Activated CD4-positive, alpha-beta T cell treated with anti-CD3 and anti-CD28 coated beads, Interleukin-2, amount 10 ng/mL, durations not matched to agents 24 days and 14 days (primary cell): ENCODE results near the gene RAB8B. TPM values are rescaled to one million over a fixed set of nuclear protein-coding genes. Genes with fewer than 3 reads are reported as not detected.

Experiments
- DNase-seq: peaks from one replicate; pipeline ENCODE4 v3.0.0; 2022
- H3K27ac Mint-ChIP-seq: one replicate; pipeline ENCODE4 v1.8.0; 2022; ENCODE audit warnings: mild to moderate bottlenecking, mixed read lengths
- H3K27me3 Mint-ChIP-seq: one replicate; pipeline ENCODE4 v1.8.0; 2022; ENCODE audit warnings: mixed read lengths
- H3K36me3 Mint-ChIP-seq: one replicate; pipeline ENCODE4 v1.8.0; 2022; ENCODE audit warnings: low read depth, mild to moderate bottlenecking, mixed read lengths
- H3K4me1 Mint-ChIP-seq: one replicate; pipeline ENCODE4 v1.8.0; 2021; ENCODE audit warnings: mixed read lengths
- H3K4me3 Mint-ChIP-seq: one replicate; pipeline ENCODE4 v1.8.0; 2022; ENCODE audit warnings: mild to moderate bottlenecking, moderate library complexity, mixed read lengths
- H3K9me3 Mint-ChIP-seq: one replicate; pipeline ENCODE4 v1.8.0; 2021; ENCODE audit warnings: mixed read lengths
- intact Hi-C: fragments of 100-400 bp; cut with micrococcal nuclease; formaldehyde crosslinking; loops from one replicate; pipeline ENCODE4 v1.15.1; 2023
- total RNA-seq: library from RNA; stranded (reverse); gene quantifications from 2 replicates; pipeline ENCODE4 v1.2.3, GENCODE V29; 2022

Gene RAB8B
- total RNA-seq, 1 donor from 2014 or later = 186 TPM

- H3K27ac Mint-ChIP-seq = no peak overlapping the region
- H3K9me3 Mint-ChIP-seq = no peaks in the 10 kb centered on the region
- H3K27me3 Mint-ChIP-seq = no peaks in the 10 kb centered on the region
- H3K4me1 Mint-ChIP-seq = peaks cover 8% of the 10 kb centered on the region
- DNase-seq = no peak
- H3K4me3 Mint-ChIP-seq = no peak overlapping the region
- H3K36me3 Mint-ChIP-seq = peaks cover 69% of the 10 kb centered on the region
- intact Hi-C loops = no loop called here
Measured at GRCh38 chr15:63258658-63259057, 69.3 kb downstream of the RAB8B start.

DNA sequence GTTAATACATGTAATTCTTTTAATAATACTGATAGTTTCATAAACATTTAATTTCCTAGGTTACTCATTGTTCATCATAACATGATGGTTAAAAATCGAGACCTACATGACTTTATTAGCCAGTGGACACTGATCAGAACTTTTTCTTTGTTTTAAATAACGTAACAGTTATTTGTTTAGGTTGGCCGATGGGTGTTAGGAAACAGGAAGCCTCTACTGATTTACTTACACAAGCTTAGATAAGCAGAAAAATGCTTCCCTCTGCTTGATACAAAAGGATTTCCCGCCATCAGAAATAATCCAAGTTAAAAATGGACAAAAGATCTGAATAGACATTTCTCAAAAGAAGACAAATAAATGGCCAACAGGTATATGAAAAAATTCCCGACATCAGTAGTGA is 71.4 kb downstream of the RAB8B start:
- Mint-ChIP-seq H3K27me3 (no peaks in the 10 kb centered on the region), H3K36me3 (peaks cover 64% of the 10 kb centered on the region)

DNA sequence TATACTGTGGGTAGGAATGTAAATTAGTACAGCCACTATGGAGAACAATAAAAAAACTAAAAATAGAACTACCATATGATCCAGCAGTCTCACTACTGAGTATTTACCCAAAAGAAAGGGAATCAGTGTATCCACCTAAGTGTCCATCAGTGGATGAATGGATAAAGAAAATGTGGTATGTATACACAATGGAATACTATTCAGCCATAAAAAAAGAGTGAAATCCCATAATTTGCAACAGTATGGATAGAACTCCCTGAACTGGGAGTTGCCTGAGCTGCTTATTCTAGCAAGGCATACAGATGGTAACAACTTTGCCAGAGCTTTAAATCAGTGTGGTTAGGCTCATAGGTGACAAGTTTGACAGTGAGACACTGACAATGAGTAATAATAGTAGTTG is 71.9 kb downstream of the RAB8B start:
- DNase-seq = no peak
- Mint-ChIP-seq H3K36me3 (peaks cover 59% of the 10 kb centered on the region), H3K27me3 (no peaks in the 10 kb centered on the region), H3K9me3 (no peaks in the 10 kb centered on the region), H3K27ac (no peak overlapping the region), H3K4me1 (peaks cover 4% of the 10 kb centered on the region), H3K4me3 (no peak overlapping the region)
- intact Hi-C loops = no loop called here

More for the DNA sequence above, 71.4 kb downstream of the RAB8B start:
- Mint-ChIP-seq H3K4me1 (peaks cover 4% of the 10 kb centered on the region), H3K9me3 (no peaks in the 10 kb centered on the region), H3K4me3 (no peak overlapping the region), H3K27ac (no peak overlapping the region)
- no peak for DNase-seq
- intact Hi-C loops = no loop called here

GRCh38 chr15:63263519-63263918 is 74.1 kb downstream of the RAB8B start:
- Mint-ChIP-seq H3K36me3 (peaks cover 57% of the 10 kb centered on the region), H3K9me3 (no peaks in the 10 kb centered on the region), H3K27ac (no peak overlapping the region), H3K27me3 (no peaks in the 10 kb centered on the region), H3K4me3 (no peak overlapping the region), H3K4me1 (peaks cover 4% of the 10 kb centered on the region)
- no peak for DNase-seq
- intact Hi-C loops = no loop called here

GRCh38 chr15:63264688-63265293 is 75.4 kb downstream of the RAB8B start:
- Mint-ChIP-seq H3K9me3 (no peaks in the 10 kb centered on the region), H3K36me3 (peaks cover 57% of the 10 kb centered on the region), H3K4me3 (no peak overlapping the region), H3K27me3 (no peaks in the 10 kb centered on the region), H3K27ac (no peak overlapping the region), H3K4me1 (peaks cover 9% of the 10 kb centered on the region)
- intact Hi-C loops = no loop called here
- no peak for DNase-seq

GRCh38 chr15:63274427-63274826 is 85.0 kb downstream of the RAB8B start:
- peaks cover 34% of the 10 kb centered on the region for H3K36me3 Mint-ChIP-seq
- H3K4me1 Mint-ChIP-seq = peaks cover 33% of the 10 kb centered on the region
- H3K27ac Mint-ChIP-seq = peak overlapping the region; percentile 45
- intact Hi-C loops = no loop called here
- H3K27me3 Mint-ChIP-seq = no peaks in the 10 kb centered on the region
- peak overlapping the region; percentile 48 for H3K4me3 Mint-ChIP-seq
- DNase-seq = peak; percentile 66
- no peaks in the 10 kb centered on the region for H3K9me3 Mint-ChIP-seq

- no peaks in the 10 kb centered on the region for H3K9me3 Mint-ChIP-seq
- H3K36me3 Mint-ChIP-seq = peaks cover 28% of the 10 kb centered on the region
- H3K27me3 Mint-ChIP-seq = no peaks in the 10 kb centered on the region
- intact Hi-C loops = loop anchor here (1.0 to 5.0 kb wide), 3 partner anchors 87 to 229 kb away; partner anchors contain the start of genes RAB8B and RPS27L
- peak overlapping the region; percentile 89 for H3K27ac Mint-ChIP-seq
- H3K4me1 Mint-ChIP-seq = peaks cover 30% of the 10 kb centered on the region
- no peak for DNase-seq
- peak overlapping the region; percentile 93 for H3K4me3 Mint-ChIP-seq
Measured at GRCh38 chr15:63276342-63277037, 87.1 kb downstream of the RAB8B start.

DNA sequence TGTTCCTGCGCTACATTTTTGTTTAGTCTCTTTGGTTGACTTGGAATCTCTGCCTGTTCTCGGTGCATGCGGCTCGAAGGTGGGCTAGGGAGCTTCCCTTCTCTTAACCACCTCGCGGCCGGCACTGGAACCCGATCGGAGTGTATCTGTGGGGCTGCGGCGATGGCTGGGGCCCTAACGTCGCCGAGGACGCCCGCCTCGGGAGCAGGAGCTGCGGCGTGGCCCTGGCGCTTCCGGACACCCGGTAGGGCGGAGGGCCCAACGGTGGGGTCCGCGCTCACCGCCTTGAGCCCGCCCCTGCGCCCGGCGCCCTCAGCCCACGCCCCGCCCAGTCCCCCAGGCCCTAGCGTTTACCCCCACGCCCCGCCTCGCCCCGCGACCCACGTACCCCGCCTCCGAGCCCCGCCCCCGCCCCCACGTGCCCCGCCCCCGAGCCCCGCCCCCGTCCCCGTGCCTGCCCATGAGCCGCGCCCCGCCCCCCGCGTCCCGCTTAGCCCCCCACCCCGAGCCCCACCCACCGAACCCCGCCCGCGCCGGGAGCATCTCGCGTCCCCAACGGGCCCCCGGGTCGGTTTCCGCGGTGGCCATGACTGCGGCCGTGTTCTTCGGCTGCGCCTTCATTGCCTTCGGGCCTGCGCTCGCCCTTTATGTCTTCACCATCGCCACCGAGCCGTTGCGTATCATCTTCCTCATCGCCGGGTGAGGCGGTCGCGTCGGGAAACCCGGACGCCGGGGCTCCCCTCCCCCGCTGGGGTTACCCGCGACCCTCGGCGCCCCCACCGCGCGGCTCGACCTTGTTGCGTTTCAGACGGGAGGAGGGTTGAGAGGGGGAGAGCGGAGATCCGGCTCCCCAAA is 87.9 kb downstream of the RAB8B start, which contains the start of gene APH1B:
Gene APH1B, plus strand, starts transcription at position 568 of the 855 bp plus-strand sequence. Its CDS starts 19 bp downstream, at position 587.
- peaks cover 30% of the 10 kb centered on the region for H3K4me1 Mint-ChIP-seq
- peak; percentile 95 for DNase-seq
- intact Hi-C loops = loop anchor here (1.0 to 5.0 kb wide), 3 partner anchors 88 to 230 kb away; partner anchors contain the start of genes RAB8B and RPS27L
- no peaks in the 10 kb centered on the region for H3K27me3 Mint-ChIP-seq
- H3K4me3 Mint-ChIP-seq = peak within 1 kb of the TSS; percentile 93
- H3K9me3 Mint-ChIP-seq = no peaks in the 10 kb centered on the region
- peaks cover 27% of the 10 kb centered on the region for H3K36me3 Mint-ChIP-seq
- H3K27ac Mint-ChIP-seq = peak within 1 kb of the TSS; percentile 89

DNA sequence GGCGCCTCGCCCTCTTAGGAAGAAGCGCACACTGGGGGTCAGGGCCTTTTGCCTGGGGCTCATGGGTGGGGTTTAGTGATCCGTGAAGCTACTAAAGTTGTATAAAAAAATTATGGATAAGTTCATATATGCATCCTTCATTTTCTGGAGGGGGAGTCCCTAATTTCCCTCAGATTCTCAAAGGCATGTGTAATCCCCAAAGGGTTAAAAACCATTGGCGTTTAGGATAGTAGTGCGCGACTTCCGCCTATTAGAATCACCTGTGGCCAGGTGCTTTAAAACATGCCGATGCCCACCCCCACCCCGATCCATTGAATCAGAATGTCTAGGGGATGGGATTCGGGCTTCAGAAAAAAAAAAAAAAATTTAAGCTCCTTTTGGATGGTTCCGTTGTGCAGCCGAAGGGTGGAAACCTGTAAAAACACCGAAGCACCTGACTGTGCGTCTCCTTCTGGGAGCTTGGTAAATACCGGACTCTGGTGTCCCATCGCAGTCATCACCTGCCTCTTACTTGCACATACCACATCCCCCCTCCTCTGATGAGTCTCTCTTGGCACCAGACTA is 88.6 kb downstream of the RAB8B start:
- Mint-ChIP-seq H3K36me3 (peaks cover 25% of the 10 kb centered on the region), H3K27me3 (no peaks in the 10 kb centered on the region), H3K9me3 (no peaks in the 10 kb centered on the region), H3K4me3 (peak overlapping the region; percentile 81), H3K27ac (peak overlapping the region; percentile 67), H3K4me1 (peaks cover 29% of the 10 kb centered on the region)
- intact Hi-C loops = loop anchor here (1.0 to 5.0 kb wide), 3 partner anchors 89 to 231 kb away; partner anchors contain the start of genes RAB8B and RPS27L
- DNase-seq = peak; percentile 61

DNA sequence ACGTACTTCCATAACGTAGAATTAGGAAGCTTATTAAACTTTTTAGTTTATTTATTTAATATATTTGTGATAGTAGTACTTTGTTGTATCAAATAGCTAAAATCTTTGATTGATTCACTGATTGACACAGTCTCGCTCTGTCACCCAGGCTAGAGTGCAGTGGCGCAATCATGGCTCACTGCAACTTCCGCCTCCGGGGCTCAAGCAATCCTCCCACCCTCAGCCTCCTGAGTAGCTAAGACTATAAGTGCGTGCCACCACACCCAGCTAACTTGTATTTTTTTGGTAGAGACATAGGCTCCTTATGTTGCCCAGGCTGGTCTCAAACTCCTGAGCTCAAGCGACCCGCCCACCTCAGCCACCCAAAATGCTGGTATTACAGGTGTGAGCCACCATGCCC is 93.7 kb downstream of the RAB8B start:
- Mint-ChIP-seq H3K4me3 (no peak overlapping the region), H3K27me3 (no peaks in the 10 kb centered on the region), H3K36me3 (peaks cover 23% of the 10 kb centered on the region), H3K9me3 (no peaks in the 10 kb centered on the region), H3K27ac (no peak overlapping the region), H3K4me1 (peaks cover 8% of the 10 kb centered on the region)
- intact Hi-C loops = no loop called here
- DNase-seq = no peak

DNA sequence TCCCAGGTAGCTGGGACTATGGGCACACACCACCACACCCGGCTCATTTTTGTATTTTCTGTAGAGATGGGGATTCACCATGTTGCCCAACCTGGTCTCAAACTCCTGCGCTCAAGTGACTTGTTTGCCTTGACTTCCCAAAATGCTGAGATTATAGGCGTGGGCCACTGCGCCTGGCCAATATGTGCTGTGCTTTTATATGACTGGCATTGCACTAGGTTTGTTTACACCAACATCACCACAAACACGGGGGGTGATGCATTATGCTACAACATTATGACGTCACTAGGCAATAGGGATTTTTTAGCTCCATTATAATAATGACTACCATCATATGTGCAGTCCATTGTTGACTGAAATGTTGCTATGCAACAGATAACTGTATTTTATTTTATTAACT is 94.9 kb downstream of the RAB8B start:
- H3K27ac Mint-ChIP-seq = no peak overlapping the region
- H3K27me3 Mint-ChIP-seq = no peaks in the 10 kb centered on the region
- peaks cover 9% of the 10 kb centered on the region for H3K4me1 Mint-ChIP-seq
- no peaks in the 10 kb centered on the region for H3K9me3 Mint-ChIP-seq
- intact Hi-C loops = no loop called here
- H3K4me3 Mint-ChIP-seq = no peak overlapping the region
- H3K36me3 Mint-ChIP-seq = peaks cover 18% of the 10 kb centered on the region
- DNase-seq = no peak

- no peak overlapping the region for H3K27ac Mint-ChIP-seq
- no peaks in the 10 kb centered on the region for H3K27me3 Mint-ChIP-seq
- intact Hi-C loops = no loop called here
- no peak overlapping the region for H3K4me3 Mint-ChIP-seq
- no peaks in the 10 kb centered on the region for H3K9me3 Mint-ChIP-seq
- H3K36me3 Mint-ChIP-seq = peaks cover 14% of the 10 kb centered on the region
- peaks cover 9% of the 10 kb centered on the region for H3K4me1 Mint-ChIP-seq
- DNase-seq = no peak
Measured at GRCh38 chr15:63287109-63287508, 97.7 kb downstream of the RAB8B start.

DNA sequence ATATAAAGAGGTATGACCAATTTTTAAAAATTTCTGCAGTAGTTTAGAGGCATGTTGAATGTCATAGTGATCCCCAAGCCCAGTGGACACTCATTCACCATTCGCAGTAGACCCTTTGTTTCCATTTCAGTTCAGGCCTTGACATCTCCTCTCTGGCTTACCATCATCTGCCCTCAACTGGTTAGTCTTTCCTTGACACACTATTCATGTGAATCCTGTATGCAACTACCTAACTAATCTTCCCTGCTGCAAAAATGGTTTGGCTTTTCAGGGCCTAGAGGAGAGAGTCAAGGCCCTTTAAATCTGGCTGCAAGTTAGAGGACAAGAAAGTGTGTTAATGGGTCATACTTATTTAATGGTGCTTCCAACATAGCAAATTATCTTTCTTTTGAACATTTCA is 98.9 kb downstream of the RAB8B start:
- no peak overlapping the region for H3K27ac Mint-ChIP-seq
- peaks cover 12% of the 10 kb centered on the region for H3K36me3 Mint-ChIP-seq
- intact Hi-C loops = loop anchor here (1.0 kb wide), 1 partner anchor 114 kb away; no protein-coding TSS in a partner anchor
- no peak for DNase-seq
- no peak overlapping the region for H3K4me3 Mint-ChIP-seq
- H3K27me3 Mint-ChIP-seq = no peaks in the 10 kb centered on the region
- H3K9me3 Mint-ChIP-seq = no peaks in the 10 kb centered on the region
- H3K4me1 Mint-ChIP-seq = peaks cover 6% of the 10 kb centered on the region
